ENCODE data around the gene SMC4.

DNA sequence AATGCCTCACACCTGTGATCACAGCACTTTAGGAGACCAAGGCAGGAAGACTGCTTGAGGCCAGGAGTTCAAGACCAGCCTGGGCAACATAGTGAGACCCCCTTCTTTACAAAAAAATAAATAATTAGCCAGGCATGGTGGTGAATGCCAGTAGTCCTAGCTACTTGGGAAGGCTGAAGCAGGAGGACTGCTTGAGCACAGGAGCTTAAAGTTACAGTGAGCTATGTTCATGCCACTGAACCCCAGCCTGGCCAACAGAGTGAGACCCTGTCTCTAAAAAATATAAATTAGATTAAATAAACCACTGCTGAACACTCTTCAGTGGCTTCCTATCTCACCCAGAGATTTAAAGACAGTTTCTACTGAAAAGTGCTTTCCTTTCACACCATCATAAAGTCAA, 6.7 kb upstream of the SMC4 start:
- TF ChIP-seq ARNT (IDR thresholded peaks at IDR 0.05), result no peak
- no peak for TF ChIP-seq SP1 (IDR thresholded peaks at IDR 0.05)
- TF ChIP-seq L3MBTL2 (conservative IDR thresholded peaks at IDR 0.05), result no peak
- TF ChIP-seq ZNF384 (IDR thresholded peaks at IDR 0.05), result no peak
- TF ChIP-seq FOXM1 (IDR thresholded peaks at IDR 0.05; ENCODE audit: borderline replicate concordance), result no peak
